Activated T-helper 1 cell treated with anti-CD3 and anti-CD28 coated beads, Interleukin-2, amount 50 U/mL, for 16 hours (primary cell): ENCODE results near the gene PLPPR4.

Experiments
- DNase-seq, 2 donors: peaks; one replicate each; pipeline ENCODE4 v3.0.0-alpha.2; 2020; ENCODE audit warnings: low read depth in 1 of 2, low spot score in 1 of 2

Gene PLPPR4

DNA sequence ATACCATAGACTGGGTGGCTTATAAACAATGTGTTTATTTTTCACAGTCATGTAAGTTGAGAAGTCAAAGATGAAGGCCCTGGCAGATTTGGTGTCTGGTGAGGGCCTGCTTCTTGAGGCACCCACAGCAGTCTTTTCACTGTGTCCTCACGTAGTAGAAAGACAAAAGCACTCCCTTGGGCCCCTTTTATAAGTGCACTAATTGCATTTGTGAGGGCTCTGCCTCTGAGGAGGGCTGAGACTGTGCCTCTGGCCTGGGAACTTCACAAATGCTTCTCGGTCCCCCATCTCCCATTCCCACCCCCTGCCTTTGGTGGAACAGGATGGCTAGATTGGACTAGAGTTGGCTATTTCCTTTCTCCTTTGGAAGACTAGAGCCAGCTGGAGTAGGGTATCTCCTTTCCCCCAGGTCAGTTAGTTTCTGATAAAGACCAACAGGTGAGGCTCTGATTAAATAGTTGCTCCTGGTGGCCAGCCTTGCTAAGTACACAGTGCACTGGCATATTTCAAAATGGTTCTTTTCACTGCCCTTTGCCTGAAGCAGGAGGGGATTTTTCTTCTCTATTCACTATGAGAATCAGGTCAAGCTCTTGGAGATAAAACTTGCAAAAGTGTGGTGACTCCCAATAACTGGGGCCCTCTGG lies 82.9 kb downstream of the PLPPR4 start:
- no peak for DNase-seq

- DNase-seq, result no peak
Observed at GRCh38 chr1:99348397-99349132, 84.3 kb downstream of the PLPPR4 start.

GRCh38 chr1:99352821-99353220 lies 88.5 kb downstream of the PLPPR4 start:
- DNase-seq, result no peak

GRCh38 chr1:99358770-99359169 lies 94.5 kb downstream of the PLPPR4 start:
- DNase-seq, result no peak
